ENCODE results near the gene LCN6.

DNA sequence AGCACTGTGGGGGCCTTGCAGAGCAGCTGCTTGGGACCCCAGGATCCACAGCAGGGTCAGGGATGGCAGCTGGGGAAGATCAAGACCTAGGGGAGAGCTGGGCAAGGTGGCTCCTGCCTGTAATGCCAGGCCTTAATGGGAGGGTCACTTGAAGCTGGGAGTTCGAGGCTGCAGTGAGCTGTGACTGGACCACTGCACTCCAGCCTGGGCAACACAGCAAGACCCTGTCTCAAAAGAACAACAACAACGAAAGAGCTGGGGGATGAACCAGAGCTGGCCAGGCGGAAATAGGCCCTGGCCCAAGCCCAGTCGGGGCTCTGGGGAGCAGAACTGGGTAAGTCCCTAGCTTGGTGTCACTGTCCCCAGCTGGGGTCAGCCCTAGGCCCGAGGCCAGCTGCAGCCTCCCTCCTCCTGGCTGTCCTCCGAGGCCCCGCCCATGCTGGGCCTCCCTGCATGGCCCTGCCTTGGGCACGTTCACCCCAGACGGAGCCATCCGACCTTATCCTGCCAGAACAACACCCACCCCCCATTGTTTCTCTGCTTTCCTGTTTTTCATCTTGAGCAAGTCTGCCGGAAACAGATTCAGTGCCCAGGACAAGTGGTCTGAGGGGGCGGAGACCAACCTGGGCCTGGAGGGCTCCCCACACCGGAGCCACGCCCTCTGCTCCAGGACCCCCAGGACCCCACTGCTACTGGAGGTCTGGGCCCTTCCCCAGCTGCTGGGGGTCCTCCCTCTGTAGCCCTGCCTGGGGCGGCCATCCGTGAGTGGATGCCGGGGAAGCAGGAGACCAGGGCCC lies 34.0 kb downstream of the LCN6 start:
- TF ChIP-seq CTCF (IDR thresholded peaks at IDR 0.05; ENCODE audit: low read length) (no peak), EZH2 (optimal IDR thresholded peaks at IDR 0.05; ENCODE audit: low read depth, low read length) (no peak), EZH2phosphoT487 (IDR thresholded peaks at IDR 0.05; ENCODE audit: low read length) (no peak)
